NCI-H187 (cell line): Measurements from ENCODE around the gene ACTBL2.

Experiments
- DNase-seq, 2 experiments: peaks; one replicate each; lab custom pipeline; 2025; lab: John Stamatoyannopoulos, UW

The ACTBL2 gene

DNA sequence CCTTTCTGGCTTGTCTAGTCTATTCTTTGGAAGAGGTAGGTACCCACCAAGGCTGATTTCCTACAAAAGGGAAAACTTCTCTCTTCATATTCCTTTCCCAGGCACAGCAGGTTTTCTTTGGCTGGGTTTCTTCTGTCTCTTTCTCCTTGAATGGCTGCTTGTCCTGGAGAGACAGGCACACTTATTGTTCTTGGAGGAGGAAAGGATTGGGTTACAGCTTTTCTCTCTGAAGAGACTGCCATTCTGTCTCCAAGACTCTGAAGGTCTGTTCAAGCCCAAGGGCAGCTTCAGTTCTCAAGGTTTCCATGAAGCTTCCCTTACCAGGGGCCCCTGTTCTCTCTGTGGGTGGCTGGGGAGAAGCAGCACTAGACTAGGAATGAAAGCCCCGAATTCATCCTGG lies 33.9 kb downstream of the ACTBL2 start:
- no peak for DNase-seq

DNA sequence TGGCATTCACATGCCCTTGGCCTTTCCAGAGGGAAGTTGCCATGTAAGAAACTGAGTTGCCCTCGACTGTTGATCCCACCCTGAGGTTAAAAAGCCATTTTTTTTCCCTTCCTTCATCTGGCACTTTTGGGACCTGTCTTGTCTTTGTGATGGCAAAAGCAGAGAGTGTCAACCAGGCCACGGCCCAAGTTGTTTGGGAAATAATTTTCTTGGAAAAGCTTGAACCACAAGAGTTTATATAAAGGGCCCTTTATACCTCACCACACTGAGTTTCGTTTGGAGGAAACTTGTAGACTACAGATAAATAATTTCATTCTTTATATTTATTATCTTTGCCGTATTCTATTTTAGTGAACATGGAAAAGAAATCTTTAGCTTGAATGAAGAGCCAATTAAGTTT lies 34.3 kb downstream of the ACTBL2 start:
- no peak for DNase-seq

DNA sequence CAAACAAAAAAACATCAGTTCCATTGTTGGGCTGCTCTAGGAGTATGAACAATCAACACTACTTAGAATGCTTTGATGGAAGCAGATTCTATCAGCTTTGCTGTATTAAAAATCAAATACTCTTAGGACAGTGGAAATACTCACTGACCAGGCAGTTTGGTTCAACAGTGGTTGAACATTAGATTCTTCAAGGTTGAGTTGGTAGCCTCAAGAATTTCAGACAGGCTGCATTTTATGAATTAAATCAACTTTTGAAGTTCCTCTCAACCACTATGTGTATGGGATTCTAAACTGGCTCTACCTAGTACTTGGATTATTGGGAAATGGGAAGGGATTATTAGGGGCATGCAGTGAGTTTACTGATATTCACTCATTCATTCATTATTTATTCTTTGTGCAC lies 35.0 kb downstream of the ACTBL2 start:
- DNase-seq, result no peak

DNA sequence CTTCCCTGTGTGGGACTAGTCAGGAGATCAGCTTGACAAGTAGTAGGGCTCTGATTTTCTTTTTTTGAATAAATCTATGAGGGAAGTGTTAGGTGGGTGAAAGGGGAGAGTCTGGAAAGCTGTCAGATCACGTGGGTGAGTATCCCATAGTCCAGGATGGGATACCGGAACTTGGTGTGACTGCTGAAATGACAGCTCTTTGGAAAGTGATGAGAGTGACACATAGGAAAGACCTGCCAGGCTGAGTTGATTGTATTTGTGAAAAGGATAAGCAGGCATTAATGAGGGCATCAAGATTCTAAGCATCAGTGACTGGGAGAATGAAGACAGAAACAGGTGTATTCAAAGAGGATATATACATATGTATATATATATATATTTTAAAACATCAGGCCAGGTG lies 35.6 kb downstream of the ACTBL2 start:
- no peak for DNase-seq

DNA sequence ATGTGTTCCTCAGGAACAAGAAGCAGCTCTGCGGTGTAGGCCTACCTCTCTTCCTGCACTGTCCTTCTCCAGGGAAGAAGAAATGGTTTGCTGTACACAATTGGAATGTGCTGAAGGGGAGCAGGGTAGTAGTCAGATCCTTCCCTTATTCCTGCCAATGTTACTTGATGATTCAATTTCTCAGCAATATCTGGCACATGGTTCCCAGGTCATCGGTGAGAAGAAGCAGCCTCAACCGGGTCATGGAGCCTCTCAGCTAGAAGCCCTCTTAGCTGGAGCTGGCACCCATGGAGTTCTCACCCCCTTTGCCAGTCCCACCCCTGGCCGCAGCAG lies 36.9 kb downstream of the ACTBL2 start:
- no peak for DNase-seq

DNA sequence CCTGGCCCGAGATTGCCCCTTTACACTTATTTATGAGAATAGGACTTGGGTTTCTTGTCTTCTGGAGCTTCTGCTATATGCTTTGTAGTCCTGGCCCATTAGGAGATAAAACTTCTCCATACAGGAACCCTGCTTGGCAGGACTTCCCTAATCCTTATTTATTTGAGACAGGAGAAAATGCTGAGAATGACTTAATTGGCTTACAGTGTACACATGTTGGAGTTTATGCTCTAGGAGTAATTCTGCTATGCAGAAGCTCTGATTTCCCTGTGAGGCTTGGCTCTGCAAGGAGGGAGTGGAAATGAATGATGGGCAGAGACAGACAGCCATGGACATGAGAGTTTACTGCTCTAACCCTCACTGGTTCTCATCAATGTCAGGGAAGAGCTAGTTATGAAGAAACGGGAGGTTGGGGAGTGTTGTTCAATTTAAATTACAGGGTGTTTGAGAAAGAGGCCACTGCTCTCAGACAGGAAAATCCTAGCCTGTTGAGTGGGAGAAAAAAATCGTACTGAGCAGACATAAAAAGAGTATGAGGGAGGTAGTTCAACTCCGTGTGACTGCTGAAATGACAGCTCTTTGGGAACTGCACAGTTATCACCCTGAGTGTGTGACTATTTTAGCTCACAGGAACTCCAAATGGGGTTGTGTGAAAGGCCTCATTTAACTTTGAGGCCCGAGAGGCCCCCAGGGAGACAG lies 37.5 kb downstream of the ACTBL2 start:
- no peak for DNase-seq

DNA sequence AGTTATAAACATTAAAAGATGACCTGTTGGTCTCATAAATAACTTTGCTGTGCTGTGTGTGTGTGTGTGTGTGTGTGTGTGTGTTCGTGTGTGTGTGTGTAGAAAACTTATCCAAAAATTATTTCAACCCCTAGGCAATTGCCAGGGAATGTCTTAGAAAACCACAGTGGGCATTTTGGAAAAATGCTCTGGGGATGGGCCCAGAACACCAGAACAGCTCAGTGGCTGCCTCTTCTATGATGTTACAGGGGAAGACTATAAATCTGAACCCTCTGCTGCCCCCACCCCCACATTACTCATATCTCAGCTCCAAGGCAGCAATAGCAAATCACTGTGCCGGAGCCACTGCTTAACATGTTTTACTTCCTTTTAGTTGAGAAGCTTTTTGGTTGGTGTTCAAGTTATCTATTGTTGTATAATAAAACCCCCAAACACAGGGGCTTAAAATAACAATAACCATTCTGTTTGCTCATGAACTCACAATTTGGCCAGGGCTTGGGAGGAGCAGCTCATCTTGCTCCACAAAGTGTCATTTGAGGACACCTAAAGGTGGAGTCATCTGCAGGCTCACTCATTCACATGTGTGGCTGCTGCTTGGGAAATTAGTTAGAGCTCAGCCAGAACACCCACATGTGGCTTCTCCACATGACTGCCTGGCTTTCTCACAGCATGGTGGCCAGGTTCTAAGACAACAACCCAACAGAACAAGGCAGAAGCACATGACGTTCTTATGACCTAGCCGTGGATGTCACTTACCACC lies 40.4 kb downstream of the ACTBL2 start:
- no peak for DNase-seq

DNA sequence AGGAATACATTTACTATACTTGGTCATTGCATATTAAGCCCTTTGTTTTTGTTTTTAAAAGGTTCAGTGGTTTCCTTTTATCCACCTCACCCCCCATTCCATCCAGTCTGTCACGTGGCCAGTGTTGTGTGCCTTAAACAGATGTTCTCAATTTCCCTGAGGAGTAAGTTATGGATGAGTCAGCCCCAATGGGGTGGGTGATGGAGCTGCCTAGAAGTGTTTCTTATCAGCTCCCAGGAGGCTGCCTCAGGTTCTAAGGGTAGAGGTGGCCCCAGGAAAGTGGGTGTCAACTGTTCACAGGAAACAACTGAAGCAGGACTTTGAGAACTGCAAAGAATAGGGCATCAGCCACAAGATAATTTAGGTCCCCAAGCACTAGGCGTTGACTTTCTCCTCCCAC lies 41.1 kb downstream of the ACTBL2 start:
- DNase-seq, result no peak

DNA sequence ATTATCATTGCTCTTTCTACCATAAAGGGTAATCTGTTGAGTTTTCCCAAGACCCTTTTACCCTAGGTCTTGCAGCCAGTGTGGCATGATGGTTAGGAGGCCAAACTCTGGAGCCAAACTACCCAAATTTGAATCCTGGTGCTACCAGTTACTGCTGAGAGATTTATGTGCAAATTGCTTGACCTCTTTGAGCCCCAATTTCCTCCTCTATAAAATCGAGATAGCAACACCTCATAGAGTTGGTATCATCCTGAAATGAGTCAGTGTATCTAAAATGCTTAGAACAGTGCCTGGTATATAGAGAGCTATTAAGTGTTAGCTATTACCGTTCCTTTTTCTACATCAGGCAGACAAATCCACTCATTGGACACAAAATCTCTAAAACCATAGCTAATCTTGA lies 43.0 kb downstream of the ACTBL2 start:
- DNase-seq, result no peak

DNA sequence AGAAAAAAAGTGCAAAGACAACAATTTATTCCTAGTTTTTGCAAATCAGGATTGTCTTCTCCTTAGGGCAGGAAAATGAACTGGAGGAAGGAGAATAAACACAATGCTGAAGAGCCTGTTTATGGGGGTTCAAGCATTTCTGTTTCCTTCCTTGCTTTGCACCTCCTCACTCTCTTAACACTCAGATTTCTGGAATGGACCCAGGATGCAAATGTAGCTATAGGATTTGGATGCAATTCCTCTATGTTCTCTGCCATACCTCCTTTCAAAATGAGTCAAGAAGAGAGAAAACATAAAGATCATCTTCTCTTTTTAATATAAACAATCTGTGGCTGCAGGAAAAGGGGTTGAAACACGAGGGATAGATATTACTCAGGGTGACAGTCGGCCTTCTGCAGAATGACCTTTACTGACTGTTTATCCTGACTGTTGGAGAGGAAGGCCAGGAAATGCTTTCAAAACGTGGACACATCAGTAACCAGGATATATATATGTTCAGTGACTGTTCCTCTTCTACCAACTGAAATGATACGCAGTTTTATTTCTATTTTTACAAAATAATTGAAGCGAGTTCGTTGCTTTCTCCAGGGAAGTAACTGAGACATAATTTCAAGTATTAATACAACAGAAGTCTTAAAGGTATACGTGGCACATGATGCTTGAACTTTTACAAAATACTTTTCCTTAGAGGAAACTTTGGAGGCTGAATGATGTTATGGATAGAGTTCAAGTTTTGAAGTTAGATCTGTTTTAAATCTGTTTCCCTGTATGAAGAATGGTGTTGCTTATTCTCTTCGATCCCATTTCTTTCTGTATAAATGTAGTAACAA lies 44.4 kb downstream of the ACTBL2 start:
- no peak for DNase-seq

DNA sequence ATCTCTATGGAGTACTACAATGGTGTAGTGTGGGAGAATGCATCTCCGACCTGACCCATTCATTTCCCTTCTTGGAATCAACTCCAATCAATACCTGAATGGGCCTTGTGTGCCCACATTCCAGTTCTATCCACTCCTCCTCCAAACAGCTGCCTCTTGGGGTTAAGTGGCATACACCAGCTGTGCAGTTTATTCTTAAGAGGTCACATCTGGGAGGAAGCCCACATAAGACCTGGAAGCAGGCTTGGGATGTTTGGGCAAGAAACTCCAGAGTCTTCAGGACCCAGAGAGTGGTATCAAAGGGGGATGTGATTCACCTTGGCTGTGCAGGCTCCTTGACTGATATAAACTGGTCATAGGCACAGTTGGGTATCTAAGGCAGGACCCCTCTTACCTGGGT lies 46.0 kb downstream of the ACTBL2 start:
- DNase-seq, result no peak

DNA sequence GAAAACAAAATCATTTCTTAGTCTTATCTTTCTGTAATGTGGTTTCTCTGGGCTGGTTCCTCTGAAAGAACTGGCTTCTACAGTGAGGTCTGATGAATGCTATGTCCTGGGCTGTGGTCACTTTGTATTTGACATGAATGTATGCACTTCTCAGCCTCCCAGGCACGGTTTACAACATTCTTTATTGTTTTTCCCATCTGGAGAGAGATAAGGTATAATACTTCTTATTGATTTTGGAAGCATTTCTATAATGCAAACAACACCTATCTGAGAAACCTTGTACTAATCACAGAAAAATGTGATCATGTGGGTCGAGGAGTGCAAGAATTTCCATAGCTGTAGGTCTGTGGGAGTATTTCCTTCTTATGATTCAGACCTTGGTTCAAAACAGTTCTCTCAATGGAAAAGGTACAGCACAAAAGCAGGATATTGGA lies 46.9 kb downstream of the ACTBL2 start:
- no peak for DNase-seq

DNA sequence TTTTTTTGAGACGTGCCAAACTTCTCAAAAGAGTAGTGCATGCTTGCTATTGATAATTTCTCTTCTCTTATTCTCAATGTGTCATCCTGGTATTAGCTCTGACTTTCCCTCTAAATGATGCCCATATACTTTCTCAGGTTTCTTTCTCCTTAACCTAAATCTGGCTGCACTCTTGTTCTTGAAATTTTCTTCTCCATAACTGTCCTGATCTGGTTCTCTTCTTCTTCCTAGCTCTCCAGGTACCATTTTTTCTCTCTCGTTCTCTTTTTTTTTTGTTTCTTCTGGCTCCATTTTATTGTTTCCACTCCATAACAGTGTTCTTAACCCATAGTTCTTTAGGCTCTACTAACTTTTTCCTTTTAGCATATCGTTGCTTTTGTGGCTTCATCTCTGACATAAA lies 47.9 kb downstream of the ACTBL2 start:
- DNase-seq, result no peak

DNA sequence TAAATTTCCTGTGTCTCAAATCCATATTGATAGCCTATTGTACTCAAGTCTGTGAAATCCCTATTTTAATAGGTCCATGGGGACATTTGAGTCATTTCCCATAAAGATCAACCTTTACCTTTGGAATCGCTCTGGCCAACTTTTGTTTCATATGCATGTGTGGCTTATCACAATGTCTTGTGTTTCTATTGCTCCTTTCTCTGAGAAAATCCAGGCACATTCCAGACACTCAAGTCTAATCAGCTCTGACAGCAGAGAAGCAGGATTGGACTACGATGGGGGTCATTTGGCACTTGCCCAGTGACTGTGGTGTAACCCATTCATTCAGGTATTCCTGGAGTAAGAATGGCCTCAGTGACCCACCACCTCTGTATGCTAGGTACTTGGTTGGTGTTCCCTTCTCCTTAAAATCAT lies 48.4 kb downstream of the ACTBL2 start:
- DNase-seq, result no peak

DNA sequence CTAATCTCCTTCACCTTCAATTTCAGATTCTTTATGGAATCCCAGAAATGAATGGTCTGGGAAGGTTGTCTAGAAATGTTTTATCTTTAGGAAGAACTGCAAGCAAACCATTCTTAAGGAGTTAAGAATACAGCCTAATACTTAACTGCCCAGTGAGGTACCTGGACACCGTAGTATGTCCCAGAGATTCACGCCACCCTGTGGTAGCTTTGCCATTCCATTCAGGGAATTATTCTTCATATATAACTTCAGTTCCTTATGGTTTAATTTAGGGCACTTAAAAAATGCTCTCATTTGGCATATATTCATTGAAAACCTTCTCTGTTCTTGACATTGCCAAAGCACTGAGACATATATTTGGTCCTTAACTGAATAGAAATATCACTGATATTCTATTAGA lies 49.7 kb downstream of the ACTBL2 start:
- no peak for DNase-seq

DNA sequence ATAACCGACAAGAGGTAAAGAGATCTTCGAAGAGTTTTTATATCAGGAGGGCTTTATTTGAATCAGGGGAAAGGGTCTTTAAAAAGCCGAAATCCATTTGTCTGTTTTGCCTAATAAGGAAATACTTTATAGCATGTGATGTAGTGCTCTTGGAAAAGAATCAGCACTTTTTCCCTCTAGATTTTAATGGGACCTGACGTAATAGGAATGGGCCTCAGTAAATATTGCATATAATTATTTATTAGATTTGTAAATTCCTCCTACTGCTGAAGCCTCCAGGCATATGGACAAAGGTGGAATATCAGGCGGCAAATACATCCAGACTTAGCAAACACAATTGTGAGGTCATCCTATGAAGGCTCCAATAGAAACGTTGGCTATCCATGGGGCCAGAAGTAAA lies 50.9 kb downstream of the ACTBL2 start:
- no peak for DNase-seq
